Measurements from ENCODE around the gene HOXA11.

Gene HOXA11

GRCh38 chr7:27221201-27221797, 36.3 kb upstream of the HOXA11 start:
- H2BK5ac ChIP-seq (ENCODE audit: low read depth, low read length, poor library complexity), result no peak overlapping the region
- H3K4me2 ChIP-seq (ENCODE audit: low read length), result no peak overlapping the region
- no CpG with 5 or more reads among the region's 3 CpGs for WGBS (ENCODE audit: extremely low coverage, insufficient coverage, insufficient read length)

GRCh38 chr7:27220440-27220955, 35.5 kb upstream of the HOXA11 start:
- Histone ChIP-seq H3K18ac (ENCODE audit: low read length) (no peak overlapping the region), H3K27ac (ENCODE audit: low read depth, low read length) (no peak overlapping the region), H3K4ac (ENCODE audit: low read depth, low read length) (no peak overlapping the region), H3K4me3 (ENCODE audit: low read depth, low read length) (peak overlapping the region; percentile 34), H3K4me2 (ENCODE audit: low read length) (no peak overlapping the region), H2BK120ac (ENCODE audit: insufficient read depth, low read length, poor library complexity) (no peak overlapping the region), H3K9me3 (ENCODE audit: insufficient read depth, low read depth, low read length) (peaks cover 6% of the 10 kb centered on the region), H2BK12ac (ENCODE audit: low read length) (no peak overlapping the region), H4K12ac (ENCODE audit: low read depth, low read length) (no peak overlapping the region), H3K79me2 (ENCODE audit: control insufficient read depth, insufficient read depth, low read length, poor library complexity) (no peaks in the 10 kb centered on the region), H3K4me1 (ENCODE audit: control insufficient read depth in 1 of 2, insufficient read depth in 2 of 2, low read length in 2 of 2) (peaks cover 0 to 2% of the 10 kb centered on the region in 2 experiments), H2AFZ (ENCODE audit: insufficient read depth, low read length, poor library complexity) (no peak overlapping the region), H3K79me1 (ENCODE audit: low read length) (no peaks in the 10 kb centered on the region), H3K27me3 (ENCODE audit: insufficient read depth, low read length) (peaks cover 39% of the 10 kb centered on the region), H2BK5ac (ENCODE audit: low read depth, low read length, poor library complexity) (no peak overlapping the region), H3K9ac (ENCODE audit: low read length) (peak overlapping the region; percentile 29), H4K8ac (ENCODE audit: low read depth, low read length) (no peak overlapping the region), H2AK5ac (ENCODE audit: low read length) (no peak overlapping the region), H3K23ac (ENCODE audit: low read length) (no peak overlapping the region), H3K36me3 (ENCODE audit: control insufficient read depth in 1 of 2, insufficient read depth in 2 of 2, low read length in 2 of 2) (no peaks in the 10 kb centered on the region), H3K14ac (ENCODE audit: low read length) (no peak overlapping the region), H4K91ac (ENCODE audit: low read depth, low read length) (no peak overlapping the region)
- WGBS (ENCODE audit: extremely low coverage, insufficient coverage, insufficient read length), result no CpG with 5 or more reads among the region's 45 CpGs
- DNase-seq, result no peak

More at GRCh38 chr7:27221201-27221797, 36.3 kb upstream of the HOXA11 start:
- Histone ChIP-seq H2AK5ac (ENCODE audit: low read length) (no peak overlapping the region), H2AFZ (ENCODE audit: insufficient read depth, low read length, poor library complexity) (no peak overlapping the region), H4K91ac (ENCODE audit: low read depth, low read length) (no peak overlapping the region), H2BK12ac (ENCODE audit: low read length) (no peak overlapping the region), H3K79me1 (ENCODE audit: low read length) (no peaks in the 10 kb centered on the region), H3K27me3 (ENCODE audit: insufficient read depth, low read length) (peaks cover 39% of the 10 kb centered on the region), H3K23ac (ENCODE audit: low read length) (no peak overlapping the region), H3K14ac (ENCODE audit: low read length) (no peak overlapping the region), H3K4ac (ENCODE audit: low read depth, low read length) (no peak overlapping the region), H3K9me3 (ENCODE audit: insufficient read depth, low read depth, low read length) (peaks cover 6% of the 10 kb centered on the region), H3K36me3 (ENCODE audit: control insufficient read depth in 1 of 2, insufficient read depth in 2 of 2, low read length in 2 of 2) (no peaks in the 10 kb centered on the region), H3K4me3 (ENCODE audit: low read depth, low read length) (no peak overlapping the region), H3K18ac (ENCODE audit: low read length) (no peak overlapping the region), H3K27ac (ENCODE audit: low read depth, low read length) (no peak overlapping the region), H4K8ac (ENCODE audit: low read depth, low read length) (no peak overlapping the region), H2BK120ac (ENCODE audit: insufficient read depth, low read length, poor library complexity) (no peak overlapping the region), H4K12ac (ENCODE audit: low read depth, low read length) (no peak overlapping the region), H3K79me2 (ENCODE audit: control insufficient read depth, insufficient read depth, low read length, poor library complexity) (no peaks in the 10 kb centered on the region), H3K9ac (ENCODE audit: low read length) (no peak overlapping the region), H3K4me1 (ENCODE audit: control insufficient read depth in 1 of 2, insufficient read depth in 2 of 2, low read length in 2 of 2) (peaks cover 0 to 3% of the 10 kb centered on the region in 2 experiments)
- no peak for DNase-seq

- Histone ChIP-seq H2BK120ac (ENCODE audit: insufficient read depth, low read length, poor library complexity) (no peak overlapping the region), H3K4ac (ENCODE audit: low read depth, low read length) (no peak overlapping the region), H2BK5ac (ENCODE audit: low read depth, low read length, poor library complexity) (no peak overlapping the region), H3K9ac (ENCODE audit: low read length) (no peak overlapping the region), H3K9me3 (ENCODE audit: insufficient read depth, low read depth, low read length) (peaks cover 6% of the 10 kb centered on the region), H3K4me3 (ENCODE audit: low read depth, low read length) (no peak overlapping the region), H4K12ac (ENCODE audit: low read depth, low read length) (no peak overlapping the region), H4K8ac (ENCODE audit: low read depth, low read length) (no peak overlapping the region), H3K27me3 (ENCODE audit: insufficient read depth, low read length) (peaks cover 35% of the 10 kb centered on the region), H2AFZ (ENCODE audit: insufficient read depth, low read length, poor library complexity) (no peak overlapping the region), H3K4me2 (ENCODE audit: low read length) (no peak overlapping the region), H3K79me2 (ENCODE audit: control insufficient read depth, insufficient read depth, low read length, poor library complexity) (no peaks in the 10 kb centered on the region), H3K4me1 (ENCODE audit: control insufficient read depth in 1 of 2, insufficient read depth in 2 of 2, low read length in 2 of 2) (no peaks in the 10 kb centered on the region), H3K36me3 (ENCODE audit: control insufficient read depth in 1 of 2, insufficient read depth in 2 of 2, low read length in 2 of 2) (no peaks in the 10 kb centered on the region), H3K27ac (ENCODE audit: low read depth, low read length) (no peak overlapping the region), H3K23ac (ENCODE audit: low read length) (no peak overlapping the region), H3K79me1 (ENCODE audit: low read length) (no peaks in the 10 kb centered on the region), H2BK12ac (ENCODE audit: low read length) (no peak overlapping the region), H3K14ac (ENCODE audit: low read length) (no peak overlapping the region), H3K18ac (ENCODE audit: low read length) (no peak overlapping the region), H2AK5ac (ENCODE audit: low read length) (no peak overlapping the region), H4K91ac (ENCODE audit: low read depth, low read length) (no peak overlapping the region)
- no peak for DNase-seq
- WGBS (ENCODE audit: extremely low coverage, insufficient coverage, insufficient read length), result no CpG with 5 or more reads among the region's 4 CpGs
These were observed 34.8 kb upstream of the HOXA11 start for GRCh38 chr7:27219821-27220220.

GRCh38 chr7:27217951-27218350, 32.9 kb upstream of the HOXA11 start:
- no peak for DNase-seq
- no peak overlapping the region for H3K4ac ChIP-seq (ENCODE audit: low read depth, low read length)
- H4K8ac ChIP-seq (ENCODE audit: low read depth, low read length), result no peak overlapping the region
- H3K36me3 ChIP-seq (ENCODE audit: control insufficient read depth in 1 of 2, insufficient read depth in 2 of 2, low read length in 2 of 2), result no peaks in the 10 kb centered on the region
- H4K91ac ChIP-seq (ENCODE audit: low read depth, low read length), result no peak overlapping the region
- H2BK120ac ChIP-seq (ENCODE audit: insufficient read depth, low read length, poor library complexity), result no peak overlapping the region
- no peak overlapping the region for H3K27ac ChIP-seq (ENCODE audit: low read depth, low read length)
- no peak overlapping the region for H3K4me3 ChIP-seq (ENCODE audit: low read depth, low read length)
- H3K27me3 ChIP-seq (ENCODE audit: insufficient read depth, low read length), result peaks cover 50% of the 10 kb centered on the region
- no peak overlapping the region for H3K4me2 ChIP-seq (ENCODE audit: low read length)
- H3K14ac ChIP-seq (ENCODE audit: low read length), result no peak overlapping the region
- peaks cover 11% of the 10 kb centered on the region for H3K9me3 ChIP-seq (ENCODE audit: insufficient read depth, low read depth, low read length)
- H4K12ac ChIP-seq (ENCODE audit: low read depth, low read length), result no peak overlapping the region
- H2AFZ ChIP-seq (ENCODE audit: insufficient read depth, low read length, poor library complexity), result no peak overlapping the region
- H3K79me1 ChIP-seq (ENCODE audit: low read length), result no peaks in the 10 kb centered on the region
- no peak overlapping the region for H3K9ac ChIP-seq (ENCODE audit: low read length)
- H3K4me1 ChIP-seq (ENCODE audit: control insufficient read depth in 1 of 2, insufficient read depth in 2 of 2, low read length in 2 of 2), result peaks cover 0 to 5% of the 10 kb centered on the region in 2 experiments
- no peaks in the 10 kb centered on the region for H3K79me2 ChIP-seq (ENCODE audit: control insufficient read depth, insufficient read depth, low read length, poor library complexity)
- no peak overlapping the region for H2BK12ac ChIP-seq (ENCODE audit: low read length)
- H3K18ac ChIP-seq (ENCODE audit: low read length), result no peak overlapping the region
- H2AK5ac ChIP-seq (ENCODE audit: low read length), result no peak overlapping the region
- H2BK5ac ChIP-seq (ENCODE audit: low read depth, low read length, poor library complexity), result no peak overlapping the region
- H3K23ac ChIP-seq (ENCODE audit: low read length), result no peak overlapping the region

All from trophoblast cell (in vitro differentiated cells and primary cell).